Measurements from ENCODE around the gene OTX1. TPM values are rescaled to one million over a fixed set of nuclear protein-coding genes. Genes with fewer than 3 reads are reported as not detected.

Gene OTX1
- total RNA-seq, 1 donor from 2014 or later = not detected

DNA sequence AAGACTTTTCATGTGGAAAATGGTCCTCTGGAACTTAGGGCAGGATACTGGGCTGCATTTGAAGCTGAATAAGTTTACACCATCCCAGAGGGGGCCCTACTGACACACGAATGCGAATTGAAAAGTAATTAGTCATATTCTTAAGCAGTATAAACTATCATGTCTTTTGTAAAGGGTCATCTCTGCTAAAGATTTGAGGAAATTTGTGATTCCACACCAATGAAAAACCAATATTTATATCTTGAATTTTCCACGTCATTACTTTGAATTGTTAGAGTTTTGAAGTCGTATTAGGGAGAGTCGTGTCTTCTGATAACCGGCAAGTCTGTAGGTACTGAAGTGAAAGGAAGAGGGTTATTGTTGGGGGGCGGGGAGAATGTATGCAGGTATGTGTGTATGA, 4.1 kb upstream of the OTX1 start:
- TF ChIP-seq, protein P1, sequence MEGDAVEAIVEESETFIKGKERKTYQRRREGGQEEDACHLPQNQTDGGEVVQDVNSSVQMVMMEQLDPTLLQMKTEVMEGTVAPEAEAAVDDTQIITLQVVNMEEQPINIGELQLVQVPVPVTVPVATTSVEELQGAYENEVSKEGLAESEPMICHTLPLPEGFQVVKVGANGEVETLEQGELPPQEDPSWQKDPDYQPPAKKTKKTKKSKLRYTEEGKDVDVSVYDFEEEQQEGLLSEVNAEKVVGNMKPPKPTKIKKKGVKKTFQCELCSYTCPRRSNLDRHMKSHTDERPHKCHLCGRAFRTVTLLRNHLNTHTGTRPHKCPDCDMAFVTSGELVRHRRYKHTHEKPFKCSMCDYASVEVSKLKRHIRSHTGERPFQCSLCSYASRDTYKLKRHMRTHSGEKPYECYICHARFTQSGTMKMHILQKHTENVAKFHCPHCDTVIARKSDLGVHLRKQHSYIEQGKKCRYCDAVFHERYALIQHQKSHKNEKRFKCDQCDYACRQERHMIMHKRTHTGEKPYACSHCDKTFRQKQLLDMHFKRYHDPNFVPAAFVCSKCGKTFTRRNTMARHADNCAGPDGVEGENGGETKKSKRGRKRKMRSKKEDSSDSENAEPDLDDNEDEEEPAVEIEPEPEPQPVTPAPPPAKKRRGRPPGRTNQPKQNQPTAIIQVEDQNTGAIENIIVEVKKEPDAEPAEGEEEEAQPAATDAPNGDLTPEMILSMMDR (IDR thresholded peaks at IDR 0.05) = no peak
- H3K36me3 Mint-ChIP-seq (ENCODE audit: unreplicated experiment) = peaks cover 24% of the 10 kb centered on the region
- no peaks in the 10 kb centered on the region for H3K9me3 Mint-ChIP-seq (ENCODE audit: unreplicated experiment)
- no peak for DNase-seq (ENCODE audit: extremely low spot score, unreplicated experiment)
- H3K4me1 Mint-ChIP-seq (ENCODE audit: unreplicated experiment) = peaks cover 38% of the 10 kb centered on the region
- H3K27ac Mint-ChIP-seq (ENCODE audit: unreplicated experiment) = no peak overlapping the region
- H3K27me3 Mint-ChIP-seq (ENCODE audit: unreplicated experiment) = peaks cover 64% of the 10 kb centered on the region
- peak overlapping the region; percentile 17 for H3K4me3 Mint-ChIP-seq (ENCODE audit: unreplicated experiment)

DNA sequence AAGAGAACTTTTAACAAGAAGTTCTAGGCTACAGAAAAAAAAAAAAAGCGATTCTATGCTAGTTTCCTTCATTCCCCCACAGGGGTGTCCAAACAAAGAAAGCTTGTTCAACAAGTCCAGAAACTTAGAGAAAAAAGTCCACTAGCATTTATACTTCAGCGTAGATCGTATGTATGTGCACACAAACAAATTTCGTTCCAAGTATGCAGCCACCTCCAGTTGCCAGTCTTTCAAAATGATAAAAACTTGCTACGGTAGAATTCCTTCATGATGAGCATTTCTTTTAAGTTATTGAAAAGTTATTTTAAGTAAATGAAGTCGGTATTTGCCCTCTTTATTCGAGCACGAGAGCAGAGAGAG, 3.7 kb upstream of the OTX1 start:
- no peak for DNase-seq (ENCODE audit: extremely low spot score, unreplicated experiment)
- TF ChIP-seq, protein P1 (IDR thresholded peaks at IDR 0.05) = no peak
- Mint-ChIP-seq H3K9me3 (ENCODE audit: unreplicated experiment) (no peaks in the 10 kb centered on the region), H3K4me3 (ENCODE audit: unreplicated experiment) (peak overlapping the region; percentile 61), H3K27ac (ENCODE audit: unreplicated experiment) (no peak overlapping the region), H3K4me1 (ENCODE audit: unreplicated experiment) (peaks cover 38% of the 10 kb centered on the region), H3K36me3 (ENCODE audit: unreplicated experiment) (peaks cover 24% of the 10 kb centered on the region), H3K27me3 (ENCODE audit: unreplicated experiment) (peaks cover 66% of the 10 kb centered on the region)

DNA sequence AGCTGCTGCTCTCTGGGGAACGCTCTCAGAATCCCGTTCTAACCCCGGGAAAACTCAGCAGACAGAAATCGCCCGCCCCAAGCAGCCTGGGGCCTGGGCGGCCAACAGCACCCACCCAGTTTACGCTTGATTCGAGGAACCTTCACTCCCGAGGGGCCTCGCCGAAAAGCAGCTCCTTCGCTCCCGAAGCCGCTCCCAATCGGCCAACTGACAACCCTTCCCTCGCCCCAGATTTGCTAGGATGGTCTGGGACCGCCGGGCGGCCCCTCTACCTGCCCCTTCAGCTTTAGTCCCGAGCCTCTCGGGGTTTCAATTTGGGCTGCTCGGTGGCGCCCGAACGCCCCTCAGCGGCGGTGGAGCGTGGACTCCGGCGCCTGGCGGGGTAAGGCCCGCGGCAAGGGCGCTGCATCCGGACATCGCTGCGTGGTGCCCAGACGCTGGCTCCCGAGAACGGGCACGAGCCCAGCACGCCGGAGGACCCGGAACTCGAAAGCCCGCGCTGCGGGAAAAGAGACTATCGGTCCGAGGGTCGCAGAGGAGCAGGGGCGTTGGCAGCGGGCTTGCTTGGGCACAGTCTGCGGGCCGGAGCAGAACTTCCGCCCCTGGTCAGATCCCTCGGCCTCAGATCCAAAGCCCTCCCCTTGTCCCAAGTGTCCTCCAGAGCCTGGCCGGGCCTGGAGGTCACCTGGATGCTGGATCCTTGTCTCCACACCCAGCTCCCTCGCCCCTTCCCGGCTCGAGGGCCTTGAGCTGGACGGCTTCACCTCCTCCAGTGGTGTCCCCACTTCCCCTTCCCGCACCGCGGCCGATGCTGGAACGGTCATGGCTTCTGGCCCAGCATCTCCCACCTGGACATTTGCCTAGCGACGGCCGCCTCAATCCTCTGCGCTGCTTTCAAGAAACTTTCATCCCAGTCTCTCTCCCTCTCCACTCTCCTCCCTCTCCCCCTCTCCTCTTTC, 3.0 kb upstream of the OTX1 start:
- Mint-ChIP-seq H3K4me3 (ENCODE audit: unreplicated experiment) (peak overlapping the region; percentile 61), H3K36me3 (ENCODE audit: unreplicated experiment) (peaks cover 24% of the 10 kb centered on the region), H3K27me3 (ENCODE audit: unreplicated experiment) (peaks cover 72% of the 10 kb centered on the region), H3K4me1 (ENCODE audit: unreplicated experiment) (peaks cover 38% of the 10 kb centered on the region), H3K9me3 (ENCODE audit: unreplicated experiment) (no peaks in the 10 kb centered on the region), H3K27ac (ENCODE audit: unreplicated experiment) (no peak overlapping the region)
- no peak for DNase-seq (ENCODE audit: extremely low spot score, unreplicated experiment)
- TF ChIP-seq, protein P1 (IDR thresholded peaks at IDR 0.05) = peak; percentile 28

DNA sequence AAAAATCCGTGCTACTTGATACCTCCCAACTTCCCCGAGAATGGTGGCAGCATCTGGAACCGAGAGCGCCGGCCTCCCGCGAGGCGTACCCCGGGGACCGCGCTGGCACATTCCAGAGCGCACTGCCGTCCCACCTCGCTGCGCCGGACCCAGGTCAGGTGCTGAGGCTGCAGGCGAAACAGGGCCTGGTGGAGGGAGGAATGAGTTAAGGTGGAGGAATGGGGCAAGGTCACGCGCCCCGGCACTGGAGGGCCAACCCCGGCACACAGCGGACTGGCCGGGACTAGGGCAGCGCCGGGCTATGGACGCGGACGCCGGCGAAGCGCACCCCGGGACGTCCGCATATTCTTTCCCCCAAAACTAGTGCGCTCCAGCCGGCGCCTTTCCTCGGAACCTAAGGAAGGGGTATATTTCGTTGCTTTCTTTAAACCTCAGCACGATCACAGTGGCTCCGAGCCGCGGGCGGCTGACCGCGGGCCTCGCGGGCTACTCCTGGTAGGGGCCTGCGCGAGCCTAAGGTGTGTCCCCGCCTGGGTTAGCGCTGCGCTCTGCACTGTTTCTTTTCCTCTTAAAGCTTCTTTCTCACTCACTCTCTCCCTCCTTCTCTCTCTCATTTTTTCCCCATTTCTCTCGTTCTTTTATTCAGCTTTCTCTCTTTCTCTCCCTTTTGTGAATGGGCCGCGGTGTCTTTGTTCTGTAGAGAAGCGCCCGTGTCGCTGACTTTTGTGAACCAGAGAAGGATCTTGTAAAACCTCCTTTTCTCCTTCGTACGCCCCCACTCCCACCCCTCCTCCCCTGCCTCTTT, 2.1 kb upstream of the OTX1 start:
- TF ChIP-seq, protein P1 (IDR thresholded peaks at IDR 0.05) = no peak
- no peak for DNase-seq (ENCODE audit: extremely low spot score, unreplicated experiment)
- Mint-ChIP-seq H3K4me1 (ENCODE audit: unreplicated experiment) (peaks cover 42% of the 10 kb centered on the region), H3K4me3 (ENCODE audit: unreplicated experiment) (peak overlapping the region; percentile 61), H3K27me3 (ENCODE audit: unreplicated experiment) (peaks cover 79% of the 10 kb centered on the region), H3K9me3 (ENCODE audit: unreplicated experiment) (no peaks in the 10 kb centered on the region), H3K27ac (ENCODE audit: unreplicated experiment) (no peak overlapping the region), H3K36me3 (ENCODE audit: unreplicated experiment) (peaks cover 22% of the 10 kb centered on the region)

All from osteocyte (in vitro differentiated cells).